ENCODE data around the gene GPR142.
A peak's percentile ranks its signal among the peaks of the same experiment; 100 is the strongest.
"Not testable (repeated sequence)": the region's sequence is repeated elsewhere in the genome, so short reads cannot be mapped to it uniquely, and the experiment has no call there.

GPR142 gene

DNA sequence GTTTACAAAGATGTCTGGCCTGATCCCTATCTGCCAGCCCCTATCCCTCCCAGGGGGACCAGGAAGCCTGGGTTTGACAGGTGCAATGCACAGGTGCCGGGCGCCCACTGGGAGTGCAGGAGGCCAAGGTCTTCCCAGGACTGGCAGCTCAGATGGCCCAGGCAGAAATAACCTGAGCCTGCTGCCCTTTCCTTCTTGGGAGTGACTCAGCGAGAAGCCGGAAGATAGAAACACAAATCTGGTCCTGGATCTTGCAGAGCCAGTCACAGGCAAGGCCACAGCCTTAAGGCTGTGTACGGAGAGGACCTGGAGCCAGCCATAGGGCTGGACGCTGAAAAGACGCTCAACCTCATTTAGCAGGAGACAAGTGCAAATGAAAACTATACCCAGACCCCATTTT is 27.7 kb downstream of the GPR142 start:
- DNase-seq = no peak

DNA sequence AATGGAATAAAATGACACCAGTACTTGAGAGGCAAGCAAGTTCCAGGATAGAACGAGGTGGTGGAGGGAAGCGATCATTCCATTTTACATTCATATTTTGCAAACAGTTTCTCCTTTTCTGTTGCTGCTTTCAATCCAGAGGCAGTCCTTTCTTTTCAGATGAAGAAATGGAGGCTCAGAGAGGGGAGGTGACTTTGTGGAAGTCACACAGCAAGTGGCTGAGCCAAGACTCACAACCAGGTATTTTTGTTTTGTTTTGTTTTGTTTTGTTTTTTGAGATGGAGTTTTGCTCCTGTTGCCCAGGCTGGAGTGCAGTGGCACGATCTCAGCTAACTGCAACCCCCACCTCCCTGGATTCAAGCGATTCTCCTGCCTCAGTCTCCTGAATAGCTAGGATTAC is 29.3 kb downstream of the GPR142 start:
- no peak for DNase-seq

DNA sequence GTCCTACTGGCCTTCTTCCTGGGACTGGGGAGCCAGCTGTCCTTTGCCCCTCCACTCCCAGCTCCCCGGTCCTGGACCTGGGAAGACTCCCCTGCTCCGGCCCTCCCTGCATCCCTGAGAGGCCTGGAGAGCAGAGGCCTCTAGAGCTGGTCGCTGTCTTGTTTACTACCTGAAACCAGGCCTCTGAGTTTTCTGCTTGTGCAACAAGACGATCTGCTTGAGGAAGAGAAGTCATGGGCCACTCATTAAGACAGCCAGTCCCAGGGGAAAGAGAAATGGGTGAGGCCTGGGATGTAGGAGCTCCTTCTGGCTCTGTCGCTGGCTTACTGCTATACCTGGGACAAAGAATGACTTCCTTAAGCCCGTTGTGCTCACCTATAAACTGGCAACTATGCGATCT is 34.7 kb downstream of the GPR142 start:
- no peak for DNase-seq

DNA sequence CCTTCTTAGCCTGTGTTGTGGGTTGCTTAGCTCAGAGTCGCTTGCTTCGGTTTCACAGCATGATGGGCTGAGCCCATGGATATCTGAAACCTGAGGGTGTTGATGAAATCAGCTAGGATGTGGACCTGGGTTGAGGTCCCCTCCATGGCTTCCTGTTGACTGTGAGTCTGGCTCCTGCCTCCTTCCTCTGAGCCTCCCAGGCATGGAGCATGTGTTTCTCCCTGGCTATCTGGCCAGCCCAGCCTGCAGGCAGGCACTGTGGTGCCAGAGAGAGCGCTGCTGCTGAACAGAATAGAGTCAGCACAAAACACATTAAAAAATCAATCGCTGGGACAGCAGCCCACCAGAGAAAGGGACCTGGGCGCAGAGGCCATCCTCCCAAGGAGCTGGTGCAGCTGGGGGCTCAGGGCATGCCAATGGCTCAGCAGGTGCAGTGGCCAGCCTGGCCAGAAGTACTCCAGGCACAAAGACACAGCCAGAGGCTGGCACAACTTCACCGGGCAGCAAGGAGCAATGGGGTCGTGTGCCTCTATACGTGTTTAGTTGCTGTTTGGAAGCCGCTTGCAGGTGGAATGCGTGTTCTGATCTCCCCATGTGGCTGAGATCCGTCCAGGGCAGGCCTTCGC is 36.3 kb downstream of the GPR142 start:
- no peak for DNase-seq

DNA sequence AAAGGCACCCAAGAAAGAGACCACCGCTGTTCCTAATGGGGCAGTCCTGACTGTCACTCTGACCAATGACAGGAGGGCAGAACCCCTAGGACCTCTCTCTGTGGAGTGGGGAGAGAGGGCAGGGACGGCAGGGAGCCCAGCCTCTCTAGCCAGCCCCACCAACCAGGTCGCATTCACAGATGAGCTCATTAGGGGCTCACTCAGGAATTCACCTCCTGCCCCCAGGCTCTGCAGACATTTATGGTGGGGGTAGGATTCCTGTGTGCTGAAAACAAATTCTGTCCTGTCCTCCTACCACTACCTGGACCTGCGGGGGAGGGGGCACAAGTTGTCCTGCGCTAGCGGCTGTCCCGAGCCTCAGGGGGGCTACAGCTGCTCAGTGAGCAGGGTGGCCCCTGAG is 36.9 kb downstream of the GPR142 start:
- DNase-seq = no peak

DNA sequence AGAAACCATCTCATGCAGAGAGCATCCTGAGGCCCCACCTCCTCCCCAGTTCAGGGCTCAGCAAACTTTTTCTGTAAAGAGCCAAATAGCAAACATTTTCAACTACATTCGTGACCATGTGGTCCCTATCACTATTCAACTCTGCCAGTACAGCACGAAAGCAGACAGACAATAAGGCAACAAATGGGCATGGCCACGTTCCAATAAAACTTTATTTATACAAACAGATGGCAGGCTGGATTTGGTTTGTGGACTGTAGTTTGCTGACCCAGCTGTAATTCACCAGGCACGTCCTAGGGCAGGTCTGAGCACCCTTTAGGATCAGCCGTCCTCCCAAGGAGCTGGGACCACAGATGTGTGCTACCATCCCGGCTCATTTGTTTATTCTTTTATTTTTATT is 37.5 kb downstream of the GPR142 start:
- DNase-seq = no peak

DNA sequence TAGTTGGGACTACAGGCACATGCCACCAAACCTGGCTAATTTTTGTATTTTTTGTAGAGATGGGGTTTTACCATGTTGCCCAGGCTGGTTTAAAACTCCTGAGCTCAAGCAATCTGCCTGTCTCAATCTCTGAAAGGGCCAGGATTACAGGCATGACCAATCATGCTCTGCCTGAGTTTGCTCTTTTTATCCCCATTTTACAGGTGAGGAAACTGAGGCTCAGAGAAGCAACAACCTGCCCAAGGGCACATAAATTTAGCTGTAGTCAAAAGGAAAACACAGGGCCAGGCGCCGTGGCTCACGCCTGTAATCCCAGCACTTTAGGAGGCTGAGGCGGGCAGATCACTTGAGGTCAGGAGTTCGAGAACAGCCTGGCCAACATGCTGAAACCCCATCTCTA is 38.0 kb downstream of the GPR142 start:
- not testable (repeated sequence) for DNase-seq

DNA sequence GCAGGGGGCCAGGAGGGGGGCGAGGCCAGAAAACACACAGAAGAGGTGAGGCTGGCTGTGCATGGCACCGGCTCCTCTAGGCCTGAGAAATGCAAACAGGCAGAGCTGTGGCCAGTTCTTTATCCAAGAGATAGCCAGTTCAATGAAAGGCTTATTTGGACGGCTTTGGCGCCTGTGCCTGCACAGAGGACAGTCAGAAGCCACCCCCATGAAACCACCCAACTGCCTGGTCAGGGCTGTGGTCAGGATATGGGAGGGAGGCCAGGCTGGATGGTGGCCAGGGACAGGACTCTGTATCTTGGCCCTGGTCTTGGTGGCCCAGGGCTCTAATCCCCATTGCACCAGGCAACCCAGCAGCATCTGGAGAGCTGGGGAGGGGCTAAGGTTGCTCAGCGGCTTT is 40.1 kb downstream of the GPR142 start:
- no peak for DNase-seq

DNA sequence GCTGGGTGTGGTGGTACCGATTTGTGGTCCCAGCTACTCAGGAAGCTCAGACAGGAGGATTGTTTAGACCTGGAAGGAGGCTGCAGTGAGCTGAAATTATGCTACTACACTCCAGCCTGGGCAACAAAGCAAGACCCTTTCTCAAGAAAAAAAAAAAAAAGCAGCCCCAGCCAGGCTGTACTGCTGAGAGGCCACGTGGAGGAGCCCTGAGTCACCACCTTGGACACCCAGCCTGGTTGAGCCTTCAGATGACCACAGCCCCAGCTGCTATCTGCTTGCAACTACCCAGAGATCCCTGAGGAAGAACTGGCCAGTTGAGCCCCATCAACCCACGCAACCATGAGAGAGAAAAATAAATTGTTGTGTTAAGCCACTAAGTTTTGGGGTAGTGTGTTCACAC is 41.0 kb downstream of the GPR142 start:
- no peak for DNase-seq

DNA sequence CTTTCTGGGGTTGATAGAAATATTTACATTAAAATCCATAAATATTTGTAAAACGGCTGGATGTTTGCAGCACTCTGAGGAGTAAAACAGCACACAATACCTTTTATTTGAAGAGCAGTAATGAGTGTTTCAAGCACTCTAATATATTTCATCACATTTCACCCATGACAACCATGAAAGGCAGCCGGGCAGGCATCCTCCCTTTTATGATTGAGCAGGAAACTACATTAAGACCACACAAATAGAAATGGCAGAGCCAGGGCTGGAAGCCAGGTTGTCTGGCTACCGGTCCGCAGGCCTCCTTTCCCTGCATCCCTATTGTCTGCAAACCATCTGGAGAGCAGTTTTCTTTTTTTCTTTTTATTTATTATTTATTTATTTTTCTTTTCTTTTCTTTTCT is 41.5 kb downstream of the GPR142 start:
- DNase-seq = no peak

DNA sequence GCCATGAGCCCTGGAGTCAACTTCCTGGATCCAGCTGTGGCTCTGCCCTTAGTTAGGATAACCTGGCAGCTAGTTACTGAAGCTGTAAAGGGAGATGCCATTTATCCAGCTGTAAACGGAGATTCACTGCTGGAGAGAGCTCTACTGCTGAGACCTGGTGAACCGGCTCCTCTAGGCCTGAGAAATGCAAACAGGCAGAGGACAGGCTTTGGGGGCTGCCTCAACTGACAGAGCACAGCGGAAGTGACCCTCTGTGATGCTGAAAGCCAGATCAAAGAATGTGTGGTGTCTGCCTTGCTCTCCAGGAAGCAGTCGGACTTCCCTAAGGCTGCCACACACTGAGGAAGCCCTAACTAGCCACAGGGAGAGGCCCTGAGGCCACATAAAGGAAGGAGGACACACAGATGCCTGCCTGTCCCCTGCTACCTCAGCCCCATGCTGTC is 42.7 kb downstream of the GPR142 start:
- no peak for DNase-seq

DNA sequence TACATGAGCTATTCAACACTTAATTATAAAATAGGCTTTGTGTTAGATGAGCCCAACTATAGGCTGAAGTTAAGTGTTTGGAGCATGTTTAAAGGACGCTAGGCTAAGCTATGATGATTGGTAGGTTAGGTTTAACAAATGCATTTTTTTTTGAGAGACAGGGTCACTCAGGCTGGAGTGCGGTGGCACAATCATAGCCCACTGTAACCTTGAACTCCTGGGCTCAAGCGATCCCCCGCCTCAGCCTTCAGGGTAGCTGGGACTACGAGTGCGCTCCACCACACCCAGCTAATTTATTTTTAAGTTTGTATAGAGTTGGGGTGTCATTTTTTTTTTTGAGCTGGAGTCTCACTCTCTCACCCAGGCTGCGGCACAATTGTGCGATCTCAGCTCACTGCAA is 45.3 kb downstream of the GPR142 start:
- DNase-seq = no peak

DNA sequence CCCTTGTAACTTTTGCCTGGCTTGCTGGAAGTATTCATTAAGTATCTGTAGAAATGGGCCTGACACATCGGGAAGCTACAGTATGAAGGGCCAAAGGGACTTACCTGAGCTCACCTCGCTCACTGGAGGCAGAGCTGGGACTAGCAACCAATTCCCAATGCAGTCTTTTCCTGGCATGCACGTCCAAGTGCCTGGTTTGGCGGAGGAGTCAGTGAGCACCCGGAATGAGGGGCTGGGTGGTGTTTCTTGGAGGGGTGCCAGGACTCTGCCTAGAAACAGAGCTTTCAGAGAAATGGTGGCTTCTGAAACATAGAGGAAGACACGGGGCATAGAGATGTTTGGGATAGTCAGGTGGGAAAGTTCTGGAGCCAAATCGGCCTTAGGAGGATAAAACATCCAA is 46.2 kb downstream of the GPR142 start:
- DNase-seq = no peak

DNA sequence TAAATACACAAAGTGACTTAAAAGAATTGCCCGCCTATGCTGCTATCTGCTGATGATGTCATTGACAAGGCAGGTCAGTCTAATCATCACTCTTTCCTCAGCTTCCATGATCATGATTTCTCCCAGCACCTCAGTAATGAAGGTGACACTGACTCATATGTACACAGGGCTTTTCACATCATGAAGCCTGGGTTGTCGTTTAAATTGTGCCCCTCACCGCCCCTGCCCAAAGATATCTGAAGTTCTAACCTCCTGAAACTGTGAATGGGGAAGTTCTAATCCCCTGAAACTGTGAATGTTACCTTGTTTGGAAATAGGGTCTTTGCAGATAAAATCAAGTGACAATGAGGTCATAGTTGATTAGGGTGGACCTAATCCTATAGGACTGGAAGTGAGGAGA is 47.2 kb downstream of the GPR142 start:
- no peak for DNase-seq

DNA sequence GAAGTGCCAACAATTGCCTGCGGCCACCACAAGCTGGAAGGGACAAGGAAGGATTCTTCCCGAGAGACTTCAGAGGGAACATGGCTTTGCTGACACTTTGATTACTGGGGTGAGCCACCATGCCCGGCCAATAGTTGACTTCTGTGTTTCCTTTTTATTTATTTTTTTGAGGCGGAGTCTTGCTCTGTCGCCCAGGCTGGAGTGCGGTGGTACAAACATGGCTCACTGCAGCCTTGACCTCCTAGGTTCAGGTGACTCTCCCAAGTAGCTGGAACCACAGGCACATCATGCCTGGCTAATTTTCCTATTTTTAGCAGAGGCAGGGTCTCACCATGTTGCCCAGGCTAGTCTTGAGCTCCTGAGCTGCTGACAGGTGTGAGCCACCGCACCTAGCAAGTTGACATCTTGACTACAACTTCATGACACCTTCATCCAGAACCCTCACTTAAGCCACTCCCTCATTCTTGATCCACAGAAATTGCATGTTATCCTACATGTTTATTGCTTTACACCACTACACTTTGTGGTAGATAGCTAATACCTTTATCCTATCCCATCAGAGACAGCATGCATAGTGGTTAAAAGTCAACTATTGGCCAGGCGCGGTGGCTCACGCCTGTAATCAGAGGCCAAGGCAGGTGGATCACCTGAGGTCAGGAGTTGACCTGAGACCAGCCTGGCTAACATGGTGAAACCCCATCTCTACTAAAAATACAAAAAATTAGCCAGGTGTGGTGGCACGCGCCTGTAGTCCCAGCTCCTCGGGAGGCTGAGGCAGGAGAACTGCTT is 48.5 kb downstream of the GPR142 start:
- no peak for DNase-seq

DNA sequence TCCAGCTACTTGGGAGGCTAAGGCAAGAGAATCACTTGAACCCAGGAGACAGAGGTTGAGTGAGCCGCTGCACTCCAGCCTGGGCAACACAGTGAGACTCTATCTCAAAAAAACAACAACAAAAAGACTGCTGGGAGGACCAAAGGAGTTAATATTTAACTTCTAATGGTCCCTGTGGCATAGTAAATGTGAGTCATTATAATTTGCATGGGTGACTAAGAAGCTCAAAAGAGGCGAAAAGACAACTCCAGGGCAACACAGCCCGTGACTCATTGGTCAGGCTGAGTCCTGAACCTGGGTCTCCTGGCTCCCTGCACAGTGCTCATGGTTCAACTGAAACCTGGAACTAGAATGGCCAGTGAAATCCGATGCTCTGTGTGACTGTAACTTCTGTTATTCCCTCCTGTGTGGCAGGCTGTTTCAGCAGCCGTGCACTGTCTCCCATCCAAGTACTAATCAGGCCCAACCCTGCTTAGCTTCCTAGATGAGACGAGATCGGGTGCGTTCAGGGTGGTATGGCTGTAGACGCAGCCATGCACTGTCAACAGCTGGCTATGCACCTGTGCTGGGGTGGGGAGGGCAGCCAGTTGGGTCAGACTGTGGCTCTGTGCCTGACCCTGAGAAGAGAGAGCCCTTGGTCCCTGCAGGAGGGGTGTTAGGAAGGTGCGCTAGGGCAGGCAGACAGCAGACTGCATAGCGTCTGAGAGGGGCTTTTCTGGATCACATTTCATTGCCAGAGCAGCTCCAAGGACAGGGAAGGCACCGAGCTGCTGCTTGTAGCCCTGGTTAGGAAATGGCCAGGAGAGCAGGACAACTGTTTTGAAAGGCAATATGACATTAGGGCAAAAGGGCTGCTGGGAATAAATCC is 50.1 kb downstream of the GPR142 start:
- DNase-seq = peak; percentile 6

DNA sequence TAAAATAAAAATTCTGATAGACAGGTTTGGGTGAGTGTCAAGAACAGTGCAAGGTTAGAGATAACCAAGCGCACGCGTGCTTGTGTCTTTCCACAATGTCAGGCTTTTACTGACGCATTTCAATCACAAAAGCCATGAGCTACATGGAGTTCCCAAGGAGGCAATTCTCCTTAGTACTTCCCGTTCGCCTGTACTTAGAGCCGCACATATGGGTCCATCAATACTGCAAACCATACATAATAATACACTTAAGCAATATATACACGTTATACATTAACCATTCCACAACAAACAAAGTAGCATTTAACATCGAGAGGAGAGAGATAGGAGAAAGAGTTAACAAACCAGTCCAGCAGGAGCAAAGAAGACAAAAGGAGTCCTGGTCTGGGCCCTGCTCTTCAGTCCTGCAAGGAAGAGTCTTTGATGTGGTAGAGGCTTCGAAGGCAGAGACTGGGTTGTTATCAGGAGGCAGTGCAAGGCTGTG is 52.7 kb downstream of the GPR142 start:
- no peak for DNase-seq

Data from activated CD4-positive, alpha-beta T cell treated with anti-CD3 and anti-CD28 coated beads, Interleukin-2, Interleukin-6, amounts not matched to agents 100 ng/mL and 50 ng/mL, durations not matched to agents 16 hours and 8 hours (primary cell).